Right renal cortex interstitium (tissue), 3 donors: Measurements from ENCODE around the gene MYL4. TPM values are rescaled to one million over a fixed set of nuclear protein-coding genes. Genes with fewer than 3 reads are reported as not detected.
"Not testable (repeated sequence)": the region's sequence is repeated elsewhere in the genome, so short reads cannot be mapped to it uniquely, and the experiment has no call there.

Experiments
- DNase-seq, 3 donors: peaks; one replicate each; pipeline ENCODE4 v3.0.0-alpha.2; 2013; ENCODE audit warnings: low read depth in 3 of 3, low spot score in 2 of 3
- polyA plus RNA-seq, 3 donors: library from polyadenylated mRNA; unstranded; fragments of 120-200 nt; gene quantifications; one replicate each; pipeline ENCODE4 v1.2.1, GENCODE V29; 2013; ENCODE audit not compliant: insufficient read length in 3 of 3

Gene MYL4
- polyA plus RNA-seq, 3 donors: 3.6 to 6.6 (median 3.9) TPM

- not testable (repeated sequence) for DNase-seq
Measured at GRCh38 chr17:47269561-47270280, 60.6 kb downstream of the MYL4 start.

- DNase-seq: no peak
Measured at GRCh38 chr17:47270946-47271705, 62.0 kb downstream of the MYL4 start.

- no peak for DNase-seq
Measured at GRCh38 chr17:47272491-47272890, 63.3 kb downstream of the MYL4 start.

- no peak for DNase-seq
Measured at GRCh38 chr17:47273245-47273644, 64.1 kb downstream of the MYL4 start.

Other genes starting within 250 kb of the MYL4 start
- not detected for gene RPRML, start 230.1 kb upstream of the MYL4 start, polyA plus RNA-seq
- 10 to 100 TPM; 58.9 to 63.1 (median 59.4) TPM for gene CDC27, start 20.1 kb upstream of the MYL4 start, polyA plus RNA-seq
- gene ITGB3, start 44.5 kb downstream of the MYL4 start, polyA plus RNA-seq: 10 to 100 TPM; 19.0 to 20.8 (median 20.7) TPM
- gene EFCAB13, start 114.6 kb downstream of the MYL4 start, polyA plus RNA-seq: 1 to 10 TPM; 3.2 to 6.5 (median 4.6) TPM